ENCODE measurements around the gene LAMA5. TPM values are rescaled to one million over a fixed set of nuclear protein-coding genes. Genes with fewer than 3 reads are reported as not detected.
A peak's percentile ranks its signal among the peaks of the same experiment; 100 is the strongest.

The LAMA5 gene
- total RNA-seq, 1 experiment from 2014 or later = 1,050 TPM

- Mint-ChIP-seq H3K27me3 (ENCODE audit: insufficient read depth, unreplicated experiment) (no peaks in the 10 kb centered on the region), H3K4me3 (ENCODE audit: unreplicated experiment) (no peak overlapping the region), H3K27ac (ENCODE audit: unreplicated experiment) (no peak overlapping the region), H3K9me3 (ENCODE audit: unreplicated experiment) (no peaks in the 10 kb centered on the region), H3K4me1 (ENCODE audit: low read depth, unreplicated experiment) (no peaks in the 10 kb centered on the region), H3K36me3 (ENCODE audit: insufficient read depth, unreplicated experiment) (peaks cover 100% of the 10 kb centered on the region)
- POLR2A ChIA-PET = no interaction called here
- H3K36me3 ChIP-seq (ENCODE audit: control insufficient read depth, insufficient read depth, low read length) = peaks cover 43% of the 10 kb centered on the region
- no TSS peak for BruUV-seq (replicated peaks)
- H3K4me1 ChIP-seq = no peaks in the 10 kb centered on the region
- no peak for TF ChIP-seq CTCF (IDR thresholded peaks at IDR 0.05; ENCODE audit: insufficient read depth in 1 of 2, low read depth in 1 of 2, low read length in 1 of 2, severe bottlenecking in 1 of 2, unreplicated experiment in 1 of 2)
- CTCF ChIA-PET = interaction anchor here (0.5 kb wide), 1 partner anchor 10 kb away, joined by 5 read pairs; no protein-coding TSS in a partner anchor
- H3K4me3 ChIP-seq (ENCODE audit: low read depth, low read length) = no peak overlapping the region
- H3K9me3 ChIP-seq = no peaks in the 10 kb centered on the region
- no peak for DNase-seq
- H3K27me3 ChIP-seq (replicated peaks; ENCODE audit: control insufficient read depth, insufficient read depth, low read length) = no peaks in the 10 kb centered on the region
- intact Hi-C loops (cut with micrococcal nuclease; ENCODE audit: unreplicated experiment) = no loop called here
Measured at GRCh38 chr20:62311832-62312661, 55.1 kb downstream of the LAMA5 start.

- peaks cover 100% of the 10 kb centered on the region for H3K36me3 Mint-ChIP-seq (ENCODE audit: insufficient read depth, unreplicated experiment)
- H3K36me3 ChIP-seq (ENCODE audit: control insufficient read depth, insufficient read depth, low read length) = peaks cover 40% of the 10 kb centered on the region
- CTCF ChIA-PET = interaction anchor here (0.6 kb wide), 1 partner anchor 341 kb away, joined by 3 read pairs; no protein-coding TSS in a partner anchor
Measured at GRCh38 chr20:62311150-62311549, 56.0 kb downstream of the LAMA5 start.

GRCh38 chr20:62310757-62311121 lies 56.4 kb downstream of the LAMA5 start:
- ChIA-PET CTCF (interaction anchor here (0.6 kb wide), 1 partner anchor 341 kb away, joined by 3 read pairs; no protein-coding TSS in a partner anchor), POLR2A (no interaction called here)
- no TSS peak for BruUV-seq (replicated peaks)
- Histone ChIP-seq H3K4me1 (peaks cover 6% of the 10 kb centered on the region; the same call in 1 of the 2 replicates), H3K27me3 (replicated peaks; ENCODE audit: control insufficient read depth, insufficient read depth, low read length) (no peaks in the 10 kb centered on the region), H3K9me3 (no peaks in the 10 kb centered on the region), H3K36me3 (ENCODE audit: control insufficient read depth, insufficient read depth, low read length) (peaks cover 39% of the 10 kb centered on the region), H3K4me3 (ENCODE audit: low read depth, low read length) (no peak overlapping the region)
- peaks cover 100% of the 10 kb centered on the region for H3K36me3 Mint-ChIP-seq (ENCODE audit: insufficient read depth, unreplicated experiment)
- intact Hi-C loops (cut with micrococcal nuclease; ENCODE audit: unreplicated experiment) = no loop called here
- H3K4me3 Mint-ChIP-seq (ENCODE audit: unreplicated experiment) = no peak overlapping the region
- DNase-seq = no peak
- H3K27me3 Mint-ChIP-seq (ENCODE audit: insufficient read depth, unreplicated experiment) = no peaks in the 10 kb centered on the region
- H3K27ac Mint-ChIP-seq (ENCODE audit: unreplicated experiment) = peak overlapping the region; percentile 97
- H3K9me3 Mint-ChIP-seq (ENCODE audit: unreplicated experiment) = no peaks in the 10 kb centered on the region
- H3K4me1 Mint-ChIP-seq (ENCODE audit: low read depth, unreplicated experiment) = peaks cover 8% of the 10 kb centered on the region
- no peak for TF ChIP-seq CTCF (IDR thresholded peaks at IDR 0.05; ENCODE audit: insufficient read depth in 1 of 2, low read depth in 1 of 2, low read length in 1 of 2, severe bottlenecking in 1 of 2, unreplicated experiment in 1 of 2)

More at GRCh38 chr20:62311150-62311549, 56.0 kb downstream of the LAMA5 start:
- no peak for DNase-seq
- POLR2A ChIA-PET = no interaction called here
- Mint-ChIP-seq H3K27me3 (ENCODE audit: insufficient read depth, unreplicated experiment) (no peaks in the 10 kb centered on the region), H3K9me3 (ENCODE audit: unreplicated experiment) (no peaks in the 10 kb centered on the region), H3K4me1 (ENCODE audit: low read depth, unreplicated experiment) (peaks cover 4% of the 10 kb centered on the region), H3K4me3 (ENCODE audit: unreplicated experiment) (no peak overlapping the region), H3K27ac (ENCODE audit: unreplicated experiment) (no peak overlapping the region)
- Histone ChIP-seq H3K4me1 (peaks cover 3% of the 10 kb centered on the region; the same call in 1 of the 2 replicates), H3K27me3 (replicated peaks; ENCODE audit: control insufficient read depth, insufficient read depth, low read length) (no peaks in the 10 kb centered on the region), H3K9me3 (no peaks in the 10 kb centered on the region), H3K4me3 (ENCODE audit: low read depth, low read length) (no peak overlapping the region)
- intact Hi-C loops (cut with micrococcal nuclease; ENCODE audit: unreplicated experiment) = no loop called here
- BruUV-seq (replicated peaks) = no TSS peak
- TF ChIP-seq CTCF (IDR thresholded peaks at IDR 0.05; ENCODE audit: insufficient read depth in 1 of 2, low read depth in 1 of 2, low read length in 1 of 2, severe bottlenecking in 1 of 2, unreplicated experiment in 1 of 2) = no peak

All from Caco-2 (cell line).